GM18951 (cell line): Measurements from ENCODE around the gene LRRC2.
"Not testable (repeated sequence)": the region's sequence is repeated elsewhere in the genome, so short reads cannot be mapped to it uniquely, and the experiment has no call there.

Source experiments
- POLR2A ChIP-seq: IDR thresholded peaks from 4 replicates; pipeline ENCODE4 v1.6.1; 2011; ENCODE audit warnings: mild to moderate bottlenecking; ENCODE audit not compliant: insufficient read length, insufficient read depth; ENCODE audit errors: extremely low read depth
- in situ Hi-C: fragments of 300-500 bp; cut with MboI; formaldehyde crosslinking; loops from one replicate; pipeline ENCODE4 v1.12.0; 2022; ENCODE audit warnings: low sequenced_read_pairs, mixed read lengths, inconsistent platforms; ENCODE audit not compliant: unreplicated experiment

Gene LRRC2

GRCh38 chr3:46538803-46539442 is 27.2 kb downstream of the LRRC2 start:
- in situ Hi-C loops = no loop called here
- TF ChIP-seq POLR2A = peak; percentile 14

- in situ Hi-C loops = not testable (repeated sequence)
These were observed 27.7 kb downstream of the LRRC2 start for GRCh38 chr3:46538425-46538802.

- TF ChIP-seq POLR2A = no peak
- in situ Hi-C loops = no loop called here
These were observed 28.3 kb downstream of the LRRC2 start for GRCh38 chr3:46537779-46538178.

- TF ChIP-seq POLR2A = no peak
- in situ Hi-C loops = no loop called here
These were observed 28.8 kb downstream of the LRRC2 start for GRCh38 chr3:46537316-46537715.

GRCh38 chr3:46536758-46537157 is 29.3 kb downstream of the LRRC2 start:
- in situ Hi-C loops = no loop called here
- no peak for TF ChIP-seq POLR2A

GRCh38 chr3:46535746-46536145 is 30.4 kb downstream of the LRRC2 start:
- TF ChIP-seq POLR2A = no peak
- in situ Hi-C loops = no loop called here

- TF ChIP-seq POLR2A = no peak
- in situ Hi-C loops = no loop called here
These were observed 33.0 kb downstream of the LRRC2 start for GRCh38 chr3:46533091-46533490.

GRCh38 chr3:46527239-46527638 is 38.9 kb downstream of the LRRC2 start:
- in situ Hi-C loops = no loop called here
- no peak for TF ChIP-seq POLR2A

GRCh38 chr3:46524832-46525231 is 41.3 kb downstream of the LRRC2 start:
- in situ Hi-C loops = no loop called here
- no peak for TF ChIP-seq POLR2A

GRCh38 chr3:46524008-46524407 is 42.1 kb downstream of the LRRC2 start:
- no peak for TF ChIP-seq POLR2A
- in situ Hi-C loops = no loop called here

- in situ Hi-C loops = no loop called here
- no peak for TF ChIP-seq POLR2A
These were observed 42.5 kb downstream of the LRRC2 start for GRCh38 chr3:46523556-46523955.

- in situ Hi-C loops = not testable (repeated sequence)
These were observed 43.9 kb downstream of the LRRC2 start for GRCh38 chr3:46522201-46522600.

- no peak for TF ChIP-seq POLR2A
- in situ Hi-C loops = no loop called here
These were observed 45.0 kb downstream of the LRRC2 start for GRCh38 chr3:46521096-46521495.

GRCh38 chr3:46520531-46520930 is 45.6 kb downstream of the LRRC2 start:
- in situ Hi-C loops = no loop called here

GRCh38 chr3:46519952-46520351 is 46.1 kb downstream of the LRRC2 start:
- TF ChIP-seq POLR2A = no peak
- in situ Hi-C loops = no loop called here

More at GRCh38 chr3:46520531-46520930, 45.6 kb downstream of the LRRC2 start:
- TF ChIP-seq POLR2A = no peak
